ENCODE measurements around the gene LRRIQ3. TPM values are rescaled to one million over a fixed set of nuclear protein-coding genes. Genes with fewer than 3 reads are reported as not detected.

Gene LRRIQ3
- total and polyA plus RNA-seq, 2 of the 13 experiments (the other 11 are each of a cell fraction or from before 2014, with no cell fraction given) = 1.1 to 1.3 TPM

DNA sequence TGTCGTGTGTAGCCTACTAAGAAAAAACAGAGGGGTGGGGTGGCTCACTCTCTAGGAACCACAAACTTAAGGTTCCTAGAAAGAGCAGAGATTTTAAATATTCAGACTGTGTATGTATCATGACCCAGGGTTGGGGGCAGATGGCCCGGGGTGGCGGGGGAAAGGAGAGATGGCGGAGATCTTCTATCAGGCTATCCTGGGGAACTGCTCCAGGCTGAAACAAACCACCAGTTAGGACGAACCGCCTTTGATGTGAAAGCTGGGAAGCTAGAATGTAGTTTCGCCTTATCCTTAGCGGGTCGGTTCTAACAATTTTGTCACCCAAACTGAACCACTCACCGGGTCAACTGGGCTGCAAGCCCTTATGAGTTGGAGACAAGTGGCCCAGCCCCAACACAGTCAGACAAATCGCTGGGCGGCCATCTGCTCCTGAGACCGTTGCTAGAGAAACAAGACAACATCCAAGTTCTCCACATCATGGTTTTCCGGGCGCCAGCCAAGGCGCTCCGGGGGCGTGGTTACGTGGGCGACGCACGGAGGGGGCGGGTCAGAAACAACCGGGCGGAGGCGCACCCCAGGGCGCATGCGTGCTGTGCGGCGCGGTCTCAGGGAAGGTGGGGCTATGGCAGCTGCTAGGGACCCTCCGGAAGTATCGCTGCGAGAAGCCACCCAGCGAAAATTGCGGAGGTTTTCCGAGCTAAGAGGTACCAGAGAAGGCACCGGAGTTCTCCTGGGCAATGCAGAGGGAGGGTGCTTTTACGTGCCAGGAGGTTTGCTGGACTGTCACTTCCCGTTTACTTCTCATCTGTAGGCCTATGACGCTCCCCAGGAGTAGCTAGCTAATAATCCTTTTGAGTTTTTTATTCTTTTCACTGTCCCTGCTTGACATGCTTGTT, at the start of gene LRRIQ3, which contains the start of gene FPGT (continued):
- TF ChIP-seq, protein P1, sequence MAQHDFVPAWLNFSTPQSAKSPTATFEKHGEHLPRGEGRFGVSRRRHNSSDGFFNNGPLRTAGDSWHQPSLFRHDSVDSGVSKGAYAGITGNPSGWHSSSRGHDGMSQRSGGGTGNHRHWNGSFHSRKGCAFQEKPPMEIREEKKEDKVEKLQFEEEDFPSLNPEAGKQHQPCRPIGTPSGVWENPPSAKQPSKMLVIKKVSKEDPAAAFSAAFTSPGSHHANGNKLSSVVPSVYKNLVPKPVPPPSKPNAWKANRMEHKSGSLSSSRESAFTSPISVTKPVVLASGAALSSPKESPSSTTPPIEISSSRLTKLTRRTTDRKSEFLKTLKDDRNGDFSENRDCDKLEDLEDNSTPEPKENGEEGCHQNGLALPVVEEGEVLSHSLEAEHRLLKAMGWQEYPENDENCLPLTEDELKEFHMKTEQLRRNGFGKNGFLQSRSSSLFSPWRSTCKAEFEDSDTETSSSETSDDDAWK (CRISPR knock-in tag; IDR thresholded peaks at IDR 0.05) = no peak
- TF ChIP-seq SIX4 (CRISPR knock-in tag; IDR thresholded peaks at IDR 0.05) (no peak), SP1 (IDR thresholded peaks at IDR 0.05) (no peak), SP1 (CRISPR knock-in tag; IDR thresholded peaks at IDR 0.05) (peak; percentile 75), ZFP36L1 (CRISPR knock-in tag; IDR thresholded peaks at IDR 0.05) (peak; percentile 84), RXRA (CRISPR knock-in tag; IDR thresholded peaks at IDR 0.05) (no peak), KDM2A (CRISPR knock-in tag; IDR thresholded peaks at IDR 0.05; ENCODE audit: borderline replicate concordance, low read depth) (peak; percentile 52; the same call in 1 of the 2 replicates), ZFP82 (CRISPR knock-in tag; IDR thresholded peaks at IDR 0.05; ENCODE audit: borderline replicate concordance) (no peak)
- TF ChIP-seq, protein P2, sequence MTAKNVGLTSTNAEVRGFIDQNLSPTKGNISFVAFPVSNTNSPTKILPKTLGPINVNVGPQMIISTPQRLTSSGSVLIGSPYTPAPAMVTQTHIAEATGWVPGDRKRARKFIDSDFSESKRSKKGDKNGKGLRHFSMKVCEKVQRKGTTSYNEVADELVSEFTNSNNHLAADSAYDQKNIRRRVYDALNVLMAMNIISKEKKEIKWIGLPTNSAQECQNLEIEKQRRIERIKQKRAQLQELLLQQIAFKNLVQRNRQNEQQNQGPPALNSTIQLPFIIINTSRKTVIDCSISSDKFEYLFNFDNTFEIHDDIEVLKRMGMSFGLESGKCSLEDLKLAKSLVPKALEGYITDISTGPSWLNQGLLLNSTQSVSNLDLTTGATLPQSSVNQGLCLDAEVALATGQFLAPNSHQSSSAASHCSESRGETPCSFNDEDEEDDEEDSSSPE (CRISPR knock-in tag; IDR thresholded peaks at IDR 0.05) = 0 out of 2 replicates have a peak, but pooled peaks have one; percentile 41
- TF ChIP-seq, protein P3, sequence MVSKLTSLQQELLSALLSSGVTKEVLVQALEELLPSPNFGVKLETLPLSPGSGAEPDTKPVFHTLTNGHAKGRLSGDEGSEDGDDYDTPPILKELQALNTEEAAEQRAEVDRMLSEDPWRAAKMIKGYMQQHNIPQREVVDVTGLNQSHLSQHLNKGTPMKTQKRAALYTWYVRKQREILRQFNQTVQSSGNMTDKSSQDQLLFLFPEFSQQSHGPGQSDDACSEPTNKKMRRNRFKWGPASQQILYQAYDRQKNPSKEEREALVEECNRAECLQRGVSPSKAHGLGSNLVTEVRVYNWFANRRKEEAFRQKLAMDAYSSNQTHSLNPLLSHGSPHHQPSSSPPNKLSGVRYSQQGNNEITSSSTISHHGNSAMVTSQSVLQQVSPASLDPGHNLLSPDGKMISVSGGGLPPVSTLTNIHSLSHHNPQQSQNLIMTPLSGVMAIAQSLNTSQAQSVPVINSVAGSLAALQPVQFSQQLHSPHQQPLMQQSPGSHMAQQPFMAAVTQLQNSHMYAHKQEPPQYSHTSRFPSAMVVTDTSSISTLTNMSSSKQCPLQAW (CRISPR knock-in tag; IDR thresholded peaks at IDR 0.05) = peak; percentile 74; the same call in 1 of the 2 replicates
- TF ChIP-seq, protein P4, sequence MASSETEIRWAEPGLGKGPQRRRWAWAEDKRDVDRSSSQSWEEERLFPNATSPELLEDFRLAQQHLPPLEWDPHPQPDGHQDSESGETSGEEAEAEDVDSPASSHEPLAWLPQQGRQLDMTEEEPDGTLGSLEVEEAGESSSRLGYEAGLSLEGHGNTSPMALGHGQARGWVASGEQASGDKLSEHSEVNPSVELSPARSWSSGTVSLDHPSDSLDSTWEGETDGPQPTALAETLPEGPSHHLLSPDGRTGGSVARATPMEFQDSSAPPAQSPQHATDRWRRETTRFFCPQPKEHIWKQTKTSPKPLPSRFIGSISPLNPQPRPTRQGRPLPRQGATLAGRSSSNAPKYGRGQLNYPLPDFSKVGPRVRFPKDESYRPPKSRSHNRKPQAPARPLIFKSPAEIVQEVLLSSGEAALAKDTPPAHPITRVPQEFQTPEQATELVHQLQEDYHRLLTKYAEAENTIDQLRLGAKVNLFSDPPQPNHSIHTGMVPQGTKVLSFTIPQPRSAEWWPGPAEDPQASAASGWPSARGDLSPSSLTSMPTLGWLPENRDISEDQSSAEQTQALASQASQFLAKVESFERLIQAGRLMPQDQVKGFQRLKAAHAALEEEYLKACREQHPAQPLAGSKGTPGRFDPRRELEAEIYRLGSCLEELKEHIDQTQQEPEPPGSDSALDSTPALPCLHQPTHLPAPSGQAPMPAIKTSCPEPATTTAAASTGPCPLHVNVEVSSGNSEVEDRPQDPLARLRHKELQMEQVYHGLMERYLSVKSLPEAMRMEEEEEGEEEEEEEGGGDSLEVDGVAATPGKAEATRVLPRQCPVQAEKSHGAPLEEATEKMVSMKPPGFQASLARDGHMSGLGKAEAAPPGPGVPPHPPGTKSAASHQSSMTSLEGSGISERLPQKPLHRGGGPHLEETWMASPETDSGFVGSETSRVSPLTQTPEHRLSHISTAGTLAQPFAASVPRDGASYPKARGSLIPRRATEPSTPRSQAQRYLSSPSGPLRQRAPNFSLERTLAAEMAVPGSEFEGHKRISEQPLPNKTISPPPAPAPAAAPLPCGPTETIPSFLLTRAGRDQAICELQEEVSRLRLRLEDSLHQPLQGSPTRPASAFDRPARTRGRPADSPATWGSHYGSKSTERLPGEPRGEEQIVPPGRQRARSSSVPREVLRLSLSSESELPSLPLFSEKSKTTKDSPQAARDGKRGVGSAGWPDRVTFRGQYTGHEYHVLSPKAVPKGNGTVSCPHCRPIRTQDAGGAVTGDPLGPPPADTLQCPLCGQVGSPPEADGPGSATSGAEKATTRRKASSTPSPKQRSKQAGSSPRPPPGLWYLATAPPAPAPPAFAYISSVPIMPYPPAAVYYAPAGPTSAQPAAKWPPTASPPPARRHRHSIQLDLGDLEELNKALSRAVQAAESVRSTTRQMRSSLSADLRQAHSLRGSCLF (CRISPR knock-in tag; IDR thresholded peaks at IDR 0.05; ENCODE audit: borderline replicate concordance) = no peak
- TF ChIP-seq, protein P5, sequence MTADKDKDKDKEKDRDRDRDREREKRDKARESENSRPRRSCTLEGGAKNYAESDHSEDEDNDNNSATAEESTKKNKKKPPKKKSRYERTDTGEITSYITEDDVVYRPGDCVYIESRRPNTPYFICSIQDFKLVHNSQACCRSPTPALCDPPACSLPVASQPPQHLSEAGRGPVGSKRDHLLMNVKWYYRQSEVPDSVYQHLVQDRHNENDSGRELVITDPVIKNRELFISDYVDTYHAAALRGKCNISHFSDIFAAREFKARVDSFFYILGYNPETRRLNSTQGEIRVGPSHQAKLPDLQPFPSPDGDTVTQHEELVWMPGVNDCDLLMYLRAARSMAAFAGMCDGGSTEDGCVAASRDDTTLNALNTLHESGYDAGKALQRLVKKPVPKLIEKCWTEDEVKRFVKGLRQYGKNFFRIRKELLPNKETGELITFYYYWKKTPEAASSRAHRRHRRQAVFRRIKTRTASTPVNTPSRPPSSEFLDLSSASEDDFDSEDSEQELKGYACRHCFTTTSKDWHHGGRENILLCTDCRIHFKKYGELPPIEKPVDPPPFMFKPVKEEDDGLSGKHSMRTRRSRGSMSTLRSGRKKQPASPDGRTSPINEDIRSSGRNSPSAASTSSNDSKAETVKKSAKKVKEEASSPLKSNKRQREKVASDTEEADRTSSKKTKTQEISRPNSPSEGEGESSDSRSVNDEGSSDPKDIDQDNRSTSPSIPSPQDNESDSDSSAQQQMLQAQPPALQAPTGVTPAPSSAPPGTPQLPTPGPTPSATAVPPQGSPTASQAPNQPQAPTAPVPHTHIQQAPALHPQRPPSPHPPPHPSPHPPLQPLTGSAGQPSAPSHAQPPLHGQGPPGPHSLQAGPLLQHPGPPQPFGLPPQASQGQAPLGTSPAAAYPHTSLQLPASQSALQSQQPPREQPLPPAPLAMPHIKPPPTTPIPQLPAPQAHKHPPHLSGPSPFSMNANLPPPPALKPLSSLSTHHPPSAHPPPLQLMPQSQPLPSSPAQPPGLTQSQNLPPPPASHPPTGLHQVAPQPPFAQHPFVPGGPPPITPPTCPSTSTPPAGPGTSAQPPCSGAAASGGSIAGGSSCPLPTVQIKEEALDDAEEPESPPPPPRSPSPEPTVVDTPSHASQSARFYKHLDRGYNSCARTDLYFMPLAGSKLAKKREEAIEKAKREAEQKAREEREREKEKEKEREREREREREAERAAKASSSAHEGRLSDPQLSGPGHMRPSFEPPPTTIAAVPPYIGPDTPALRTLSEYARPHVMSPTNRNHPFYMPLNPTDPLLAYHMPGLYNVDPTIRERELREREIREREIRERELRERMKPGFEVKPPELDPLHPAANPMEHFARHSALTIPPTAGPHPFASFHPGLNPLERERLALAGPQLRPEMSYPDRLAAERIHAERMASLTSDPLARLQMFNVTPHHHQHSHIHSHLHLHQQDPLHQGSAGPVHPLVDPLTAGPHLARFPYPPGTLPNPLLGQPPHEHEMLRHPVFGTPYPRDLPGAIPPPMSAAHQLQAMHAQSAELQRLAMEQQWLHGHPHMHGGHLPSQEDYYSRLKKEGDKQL (CRISPR knock-in tag; IDR thresholded peaks at IDR 0.05; ENCODE audit: low read depth) = no peak
